Neural progenitor cell (in vitro differentiated cells): ENCODE measurements around the gene MACIR. TPM values are rescaled to one million over a fixed set of nuclear protein-coding genes. Genes with fewer than 3 reads are reported as not detected.

ENCODE experiments used
- DNase-seq: peaks from one replicate; pipeline ENCODE4 v3.0.0-alpha.2; 2016; ENCODE audit warnings: low spot score
- H2AFZ ChIP-seq: fragments of 200-600 bp; sonication (generic); replicated peaks from 2 replicates; pipeline ENCODE4 v1.6.1; 2016; ENCODE audit warnings: antibody characterized with exemption
- H3F3A ChIP-seq: fragments of 200-600 bp; sonication (generic); 2 replicates; pipeline ENCODE4 v1.6.1; 2016; ENCODE audit warnings: antibody characterized with exemption, low read depth
- H3K27ac ChIP-seq: fragments of 200-600 bp; sonication (generic); 2 replicates; pipeline ENCODE4 v1.5.1; 2016; ENCODE audit warnings: mild to moderate bottlenecking
- H3K27me3 ChIP-seq: fragments of 200-600 bp; sonication (generic); 2 replicates; pipeline ENCODE4 v1.6.1; 2016; ENCODE audit warnings: mild to moderate bottlenecking, moderate library complexity
- H3K36me3 ChIP-seq: fragments of 200-600 bp; sonication (generic); 2 replicates; pipeline ENCODE4 v1.5.1; 2016
- H3K4me1 ChIP-seq: fragments of 200-600 bp; sonication (generic); 2 replicates; pipeline ENCODE4 v1.6.1; 2016; ENCODE audit warnings: mixed run types
- H3K4me2 ChIP-seq: fragments of 200-600 bp; sonication (generic); 2 replicates; pipeline ENCODE4 v1.6.1; 2016
- H3K4me3 ChIP-seq: fragments of 200-600 bp; sonication (generic); 2 replicates; pipeline ENCODE4 v1.5.1; 2016
- H3K79me2 ChIP-seq: fragments of 200-600 bp; sonication (generic); 2 replicates; pipeline ENCODE4 v1.6.1; 2016; ENCODE audit warnings: low read depth
- H3K9ac ChIP-seq: fragments of 200-600 bp; sonication (generic); 2 replicates; pipeline ENCODE4 v1.6.1; 2016
- H3K9me3 ChIP-seq: fragments of 200-600 bp; sonication (generic); 2 replicates; pipeline ENCODE4 v1.5.1; 2016; ENCODE audit warnings: low read depth
- H4K20me1 ChIP-seq: fragments of 200-600 bp; sonication (generic); 2 replicates; pipeline ENCODE4 v1.6.1; 2016; ENCODE audit warnings: low read depth
- H3K27ac Mint-ChIP-seq: 3 replicates; pipeline ENCODE4 v1.8.0; 2021; ENCODE audit warnings: mixed read lengths
- H3K27me3 Mint-ChIP-seq: 2 replicates; pipeline ENCODE4 v1.8.0; 2022; ENCODE audit warnings: low read depth, mild to moderate bottlenecking, inconsistent platforms, moderate library complexity, mixed read lengths; ENCODE audit not compliant: insufficient read depth
- H3K36me3 Mint-ChIP-seq: 3 replicates; pipeline ENCODE4 v1.8.0; 2021; ENCODE audit warnings: mixed read lengths
- H3K4me1 Mint-ChIP-seq: 3 replicates; pipeline ENCODE4 v1.8.0; 2021; ENCODE audit warnings: mixed read lengths
- H3K4me3 Mint-ChIP-seq: 3 replicates; pipeline ENCODE4 v1.8.0; 2021; ENCODE audit warnings: mild to moderate bottlenecking, moderate library complexity, mixed read lengths
- H3K9me3 Mint-ChIP-seq: 3 replicates; pipeline ENCODE4 v1.8.0; 2020; ENCODE audit warnings: mixed read lengths
- EZH2 ChIP-seq: fragments of 200-600 bp; sonication (generic); IDR thresholded peaks from 2 replicates; pipeline ENCODE4 v1.6.1; 2017; ENCODE audit warnings: antibody characterized with exemption, mild to moderate bottlenecking, moderate library complexity
- EZH2phosphoT487 ChIP-seq: fragments of 200-600 bp; sonication (generic); IDR thresholded peaks from 2 replicates; pipeline ENCODE4 v1.6.1; 2017; ENCODE audit warnings: antibody characterized with exemption
- total RNA-seq: library from RNA; depleted of rRNA; stranded (reverse); fragments of >200 nt; gene quantifications from 2 replicates; pipeline ENCODE4 v1.2.3, GENCODE V29; 2015; ENCODE audit warnings: low replicate concordance
- TF ChIP-seq, protein P1 (sequence below): fragments of 200-600 bp; sonication (generic); IDR thresholded peaks from 2 replicates; pipeline ENCODE4 v1.5.1; 2017; ENCODE audit warnings: antibody characterized with exemption, mild to moderate bottlenecking

The MACIR gene
- total RNA-seq, 1 donor from 2014 or later = 26.3 TPM

DNA sequence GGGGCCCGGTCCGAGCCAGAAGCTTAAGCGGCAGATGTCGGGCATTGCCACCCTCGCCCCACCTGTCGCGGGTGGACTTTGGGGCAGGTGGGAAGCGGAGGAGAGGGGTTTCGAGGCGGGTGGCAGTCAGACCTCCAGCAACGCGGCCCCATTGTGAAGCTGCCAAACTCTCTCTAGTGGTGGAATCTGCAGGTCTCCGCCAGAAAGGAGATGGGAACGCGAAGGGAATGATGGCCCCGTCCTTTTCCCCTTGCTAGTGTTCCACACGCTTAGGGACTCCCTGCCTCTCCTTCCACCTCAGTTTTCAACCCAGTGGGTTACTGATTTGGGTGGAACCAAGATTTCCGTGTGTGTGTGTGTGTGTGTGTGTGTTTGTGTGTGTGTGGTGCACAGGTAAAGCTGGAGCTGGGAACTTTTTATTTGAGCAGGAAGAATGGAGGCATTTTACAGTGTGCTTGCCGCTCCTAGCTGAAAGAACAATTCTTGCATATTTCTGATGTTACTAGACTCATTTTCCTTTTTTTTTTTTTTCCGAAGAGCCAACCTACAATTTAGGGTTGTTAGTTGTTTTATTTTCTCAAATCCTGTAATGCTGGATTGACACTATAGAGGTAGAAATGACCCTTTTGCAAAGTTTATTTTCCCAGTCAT lies 1.3 kb downstream of the MACIR start:
- peak overlapping the region; percentile 54 for H3K9ac ChIP-seq
- peak overlapping the region; percentile 80 for H3K4me3 ChIP-seq
- H4K20me1 ChIP-seq = peaks cover 48% of the 10 kb centered on the region
- no peaks in the 10 kb centered on the region for H3F3A ChIP-seq
- Mint-ChIP-seq H3K9me3 (peaks cover 4% of the 10 kb centered on the region), H3K4me1 (peaks cover 24% of the 10 kb centered on the region), H3K4me3 (peak overlapping the region; percentile 98), H3K36me3 (no peaks in the 10 kb centered on the region), H3K27ac (peak overlapping the region; percentile 76), H3K27me3 (peaks cover 2% of the 10 kb centered on the region)
- peak overlapping the region; percentile 91 for H2AFZ ChIP-seq
- peaks cover 55% of the 10 kb centered on the region for H3K79me2 ChIP-seq
- no peak overlapping the region for H3K27ac ChIP-seq
- no peak for TF ChIP-seq EZH2
- TF ChIP-seq, protein P1, sequence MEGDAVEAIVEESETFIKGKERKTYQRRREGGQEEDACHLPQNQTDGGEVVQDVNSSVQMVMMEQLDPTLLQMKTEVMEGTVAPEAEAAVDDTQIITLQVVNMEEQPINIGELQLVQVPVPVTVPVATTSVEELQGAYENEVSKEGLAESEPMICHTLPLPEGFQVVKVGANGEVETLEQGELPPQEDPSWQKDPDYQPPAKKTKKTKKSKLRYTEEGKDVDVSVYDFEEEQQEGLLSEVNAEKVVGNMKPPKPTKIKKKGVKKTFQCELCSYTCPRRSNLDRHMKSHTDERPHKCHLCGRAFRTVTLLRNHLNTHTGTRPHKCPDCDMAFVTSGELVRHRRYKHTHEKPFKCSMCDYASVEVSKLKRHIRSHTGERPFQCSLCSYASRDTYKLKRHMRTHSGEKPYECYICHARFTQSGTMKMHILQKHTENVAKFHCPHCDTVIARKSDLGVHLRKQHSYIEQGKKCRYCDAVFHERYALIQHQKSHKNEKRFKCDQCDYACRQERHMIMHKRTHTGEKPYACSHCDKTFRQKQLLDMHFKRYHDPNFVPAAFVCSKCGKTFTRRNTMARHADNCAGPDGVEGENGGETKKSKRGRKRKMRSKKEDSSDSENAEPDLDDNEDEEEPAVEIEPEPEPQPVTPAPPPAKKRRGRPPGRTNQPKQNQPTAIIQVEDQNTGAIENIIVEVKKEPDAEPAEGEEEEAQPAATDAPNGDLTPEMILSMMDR = no peak
- no peak for TF ChIP-seq EZH2phosphoT487
- H3K27me3 ChIP-seq = no peaks in the 10 kb centered on the region
- peaks cover 27% of the 10 kb centered on the region for H3K4me1 ChIP-seq
- no peaks in the 10 kb centered on the region for H3K36me3 ChIP-seq
- peak; percentile 70 for DNase-seq
- no peaks in the 10 kb centered on the region for H3K9me3 ChIP-seq
- H3K4me2 ChIP-seq = peak overlapping the region; percentile 81

DNA sequence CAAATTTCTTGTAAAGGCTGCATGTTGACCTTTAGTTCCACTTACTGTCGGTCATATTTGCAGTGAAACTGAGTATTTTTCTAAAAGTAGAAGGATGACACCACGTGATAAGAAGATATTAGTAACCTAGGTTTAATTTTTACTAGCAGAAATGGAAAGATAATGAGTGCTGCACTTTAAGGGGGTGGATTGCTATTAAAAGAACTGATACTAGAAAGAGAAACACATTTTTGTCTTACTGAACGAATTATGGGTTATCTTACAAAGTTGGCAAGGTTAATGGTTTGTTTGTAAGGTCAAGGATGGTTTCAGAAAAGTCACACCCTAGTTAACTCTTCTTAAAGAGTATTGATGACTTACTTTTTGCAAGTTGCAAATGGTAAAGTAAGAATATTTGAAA lies 2.4 kb downstream of the MACIR start:
- no peak overlapping the region for H3K27ac ChIP-seq
- no peak for TF ChIP-seq EZH2phosphoT487
- TF ChIP-seq, protein P1 = no peak
- TF ChIP-seq EZH2 = no peak
- H3K36me3 ChIP-seq = no peaks in the 10 kb centered on the region
- no peak overlapping the region for H2AFZ ChIP-seq
- H3K9me3 Mint-ChIP-seq = peaks cover 4% of the 10 kb centered on the region
- H3K4me1 ChIP-seq = peaks cover 31% of the 10 kb centered on the region
- H3K27me3 Mint-ChIP-seq = peaks cover 2% of the 10 kb centered on the region
- no peak overlapping the region for H3K9ac ChIP-seq
- H3K27me3 ChIP-seq = no peaks in the 10 kb centered on the region
- peak overlapping the region; percentile 80 for H3K4me3 ChIP-seq
- peaks cover 50% of the 10 kb centered on the region for H4K20me1 ChIP-seq
- H3K79me2 ChIP-seq = peaks cover 66% of the 10 kb centered on the region
- DNase-seq = no peak
- no peaks in the 10 kb centered on the region for H3F3A ChIP-seq
- peak overlapping the region; percentile 74 for H3K4me3 Mint-ChIP-seq
- no peak overlapping the region for H3K27ac Mint-ChIP-seq
- H3K36me3 Mint-ChIP-seq = no peaks in the 10 kb centered on the region
- peaks cover 23% of the 10 kb centered on the region for H3K4me1 Mint-ChIP-seq
- no peaks in the 10 kb centered on the region for H3K9me3 ChIP-seq
- H3K4me2 ChIP-seq = peak overlapping the region; percentile 81

DNA sequence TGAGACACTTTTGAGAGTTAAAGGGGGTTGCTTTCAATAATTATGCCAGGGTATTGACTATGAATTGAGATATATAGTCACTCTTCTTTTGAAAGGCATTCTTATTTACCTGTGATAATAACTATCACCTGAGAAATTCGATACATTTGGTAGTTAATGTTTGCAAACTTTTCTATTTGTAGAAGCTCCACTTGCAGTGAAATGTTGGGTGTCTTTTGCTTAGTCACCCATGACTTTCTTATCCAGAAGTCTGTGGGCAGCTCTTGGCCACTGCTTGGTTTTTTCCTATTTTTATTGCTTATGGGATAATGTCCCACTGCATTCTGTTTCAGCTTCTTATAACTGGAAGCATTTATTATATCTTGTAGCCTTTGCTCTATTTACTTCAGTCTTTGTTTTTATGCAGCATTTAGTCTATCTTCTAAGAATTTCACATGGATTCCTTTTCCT lies 3.9 kb downstream of the MACIR start:
- no peak overlapping the region for H3K4me3 ChIP-seq

More for the DNA sequence above, 3.9 kb downstream of the MACIR start:
- H3K27ac ChIP-seq = no peak overlapping the region
- H3K9me3 Mint-ChIP-seq = peaks cover 4% of the 10 kb centered on the region
- peak overlapping the region; percentile 2 for H3K4me2 ChIP-seq
- H3K4me3 Mint-ChIP-seq = no peak overlapping the region
- H3K4me1 ChIP-seq = peaks cover 31% of the 10 kb centered on the region
- H3K27me3 Mint-ChIP-seq = peaks cover 2% of the 10 kb centered on the region
- no peaks in the 10 kb centered on the region for H3K27me3 ChIP-seq
- peaks cover 7% of the 10 kb centered on the region for H3K36me3 Mint-ChIP-seq
- H3K9ac ChIP-seq = no peak overlapping the region
- H3K27ac Mint-ChIP-seq = no peak overlapping the region
- TF ChIP-seq EZH2phosphoT487 (no peak), EZH2 (no peak)
- TF ChIP-seq, protein P1 = no peak
- peaks cover 74% of the 10 kb centered on the region for H3K79me2 ChIP-seq
- H3F3A ChIP-seq = no peaks in the 10 kb centered on the region
- no peak overlapping the region for H2AFZ ChIP-seq
- H3K9me3 ChIP-seq = no peaks in the 10 kb centered on the region
- H4K20me1 ChIP-seq = peaks cover 56% of the 10 kb centered on the region
- DNase-seq = no peak
- no peaks in the 10 kb centered on the region for H3K36me3 ChIP-seq
- H3K4me1 Mint-ChIP-seq = peaks cover 25% of the 10 kb centered on the region
